Prostate gland (tissue), 2 donors: ENCODE data around the gene KIF2A.

Experiments
- POLR2A ChIP-seq: fragments of 450-650 bp; IDR thresholded peaks from one replicate; pipeline ENCODE4 v1.6.1; 2016; ENCODE audit warnings: antibody characterized with exemption, mild to moderate bottlenecking
- POLR2AphosphoS5 ChIP-seq: sonication (generic); formaldehyde crosslinking; IDR thresholded peaks from one replicate; pipeline ENCODE4 v1.6.1; 2017; ENCODE audit warnings: antibody characterized with exemption
- TF ChIP-seq, protein P1 (sequence below), 4 experiments: fragments of 200-600 bp in 2 of 4; fragments of 450-650 bp in 2 of 4; sonication (generic) in 2 of 4; IDR thresholded peaks; 1 replicate in 3 of 4; 2 replicates in 1 of 4; pipeline ENCODE4 v1.5.1; 2016 to 2019; ENCODE audit warnings: antibody characterized with exemption in 4 of 4, mild to moderate bottlenecking in 2 of 4, moderate library complexity in 2 of 4

GRCh38 chr5:62275581-62275980 lies 30.4 kb upstream of the KIF2A start:
- TF ChIP-seq, protein P1, sequence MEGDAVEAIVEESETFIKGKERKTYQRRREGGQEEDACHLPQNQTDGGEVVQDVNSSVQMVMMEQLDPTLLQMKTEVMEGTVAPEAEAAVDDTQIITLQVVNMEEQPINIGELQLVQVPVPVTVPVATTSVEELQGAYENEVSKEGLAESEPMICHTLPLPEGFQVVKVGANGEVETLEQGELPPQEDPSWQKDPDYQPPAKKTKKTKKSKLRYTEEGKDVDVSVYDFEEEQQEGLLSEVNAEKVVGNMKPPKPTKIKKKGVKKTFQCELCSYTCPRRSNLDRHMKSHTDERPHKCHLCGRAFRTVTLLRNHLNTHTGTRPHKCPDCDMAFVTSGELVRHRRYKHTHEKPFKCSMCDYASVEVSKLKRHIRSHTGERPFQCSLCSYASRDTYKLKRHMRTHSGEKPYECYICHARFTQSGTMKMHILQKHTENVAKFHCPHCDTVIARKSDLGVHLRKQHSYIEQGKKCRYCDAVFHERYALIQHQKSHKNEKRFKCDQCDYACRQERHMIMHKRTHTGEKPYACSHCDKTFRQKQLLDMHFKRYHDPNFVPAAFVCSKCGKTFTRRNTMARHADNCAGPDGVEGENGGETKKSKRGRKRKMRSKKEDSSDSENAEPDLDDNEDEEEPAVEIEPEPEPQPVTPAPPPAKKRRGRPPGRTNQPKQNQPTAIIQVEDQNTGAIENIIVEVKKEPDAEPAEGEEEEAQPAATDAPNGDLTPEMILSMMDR (IDR thresholded peaks at IDR 0.05), result no peak
- TF ChIP-seq POLR2AphosphoS5, result no peak
- TF ChIP-seq POLR2A, result no peak
